A549 (cell line): ENCODE measurements around the gene SEC31B. TPM values are rescaled to one million over a fixed set of nuclear protein-coding genes. Genes with fewer than 3 reads are reported as not detected.

Experiments used
- ATAC-seq, 2 experiments: fragments of 200-7000 bp in 1 of 2; fragments of >200 bp in 1 of 2; cut with Nextera tagmentation in 1 of 2; cut with Tn5 transposase in 1 of 2; 3 replicates each; pipeline versions ENCODE4 v1.8.0 to v1.9.1; 2018 to 2020; ENCODE audit warnings: mild to moderate bottlenecking in 1 of 2, moderate library complexity in 1 of 2
- CTCF ChIA-PET: fragments of 300-600 bp; sonication (Branson Sonifier 250); formaldehyde crosslinking; extraction: SDS; loops from one replicate; lab custom pipeline; 2021; ENCODE audit warnings: antibody characterized with exemption, inconsistent platforms; lab: Yijun Ruan, JAX
- POLR2A ChIA-PET: fragments of 350-600 bp; formaldehyde crosslinking; extraction: SDS; loops from one replicate; lab custom pipeline; 2021; ENCODE audit warnings: antibody characterized with exemption, inconsistent platforms; lab: Yijun Ruan, JAX
- DNase-seq, 2 experiments: peaks; one replicate each; pipeline versions ENCODE4 v3.0.0 to v3.0.0-alpha.2; 2011 to 2016; ENCODE audit warnings: low read depth in 1 of 2, low spot score in 1 of 2
- FAIRE-seq: peaks from 2 replicates; lab custom pipeline; 2011; peaks lifted over from hg19 to GRCh38; lab: Jason Lieb, UNC
- H3K27ac ChIP-seq, 2 experiments: fragments of >200 bp; sonication (Bioruptor Twin); formaldehyde crosslinking; 3 replicates each; pipeline ENCODE4 v1.5.1; 2016 to 2017
- H3K4me1 ChIP-seq: fragments of >200 bp; sonication (Bioruptor Twin); formaldehyde crosslinking; 3 replicates; pipeline ENCODE4 v1.6.1; 2016
- H3K4me2 ChIP-seq: fragments of >200 bp; sonication (Bioruptor Twin); formaldehyde crosslinking; 3 replicates; pipeline ENCODE4 v1.6.1; 2016
- H3K4me3 ChIP-seq: fragments of >200 bp; sonication (Bioruptor Twin); formaldehyde crosslinking; 3 replicates; pipeline ENCODE4 v1.5.1; 2016
- H3K9me3 ChIP-seq: fragments of >200 bp; sonication (Bioruptor Twin); formaldehyde crosslinking; 3 replicates; pipeline ENCODE4 v1.6.1; 2016
- BHLHE40 ChIP-seq: IDR thresholded peaks from 2 replicates; pipeline ENCODE4 v1.6.1; 2012; ENCODE audit warnings: low read depth, low read length, inconsistent platforms
- CHD2 ChIP-seq: fragments of 150-350 bp; IDR thresholded peaks from 2 replicates; pipeline ENCODE4 v1.6.1; 2014; ENCODE audit warnings: low read length; ENCODE audit not compliant: partially characterized antibody
- EHMT2 ChIP-seq: fragments of 200-600 bp; sonication (generic); IDR thresholded peaks from 2 replicates; pipeline ENCODE4 v1.6.1; 2016; ENCODE audit warnings: antibody characterized with exemption, low read depth, mild to moderate bottlenecking, moderate library complexity
- HOXB13 ChIP-seq: fragments of 250-450 bp; sonication (Bioruptor Pico); IDR thresholded peaks from 2 replicates; pipeline ENCODE4 v1.5.0; 2020; ENCODE audit warnings: low read depth, mild to moderate bottlenecking, moderate library complexity
- JUN ChIP-seq, 2 experiments: fragments of >200 bp; sonication (Bioruptor Twin); formaldehyde crosslinking; IDR thresholded peaks; 2 replicates in 1 of 2; 3 replicates in 1 of 2; pipeline ENCODE4 v1.6.1; 2016 to 2017
- KDM1A ChIP-seq: fragments of 200-600 bp; sonication (generic); IDR thresholded peaks from 2 replicates; pipeline ENCODE4 v1.6.1; 2016; ENCODE audit warnings: low read depth, mild to moderate bottlenecking
- MYC ChIP-seq: IDR thresholded peaks from 2 replicates; pipeline ENCODE4 v1.6.1; 2012; ENCODE audit warnings: mild to moderate bottlenecking, inconsistent platforms, low read length, improper control_type of control experiment, borderline replicate concordance
- PHF8 ChIP-seq: fragments of 200-600 bp; sonication (generic); IDR thresholded peaks from 2 replicates; pipeline ENCODE4 v1.6.1; 2016; ENCODE audit warnings: low read depth, mild to moderate bottlenecking, antibody characterized with exemption, moderate library complexity, borderline replicate concordance
- POLR2AphosphoS2 ChIP-seq: conservative IDR thresholded peaks from 2 replicates; pipeline ENCODE4 v1.6.1; 2012; ENCODE audit warnings: low read length, improper control_type of control experiment, inconsistent platforms
- RARB ChIP-seq: fragments of 250-450 bp; sonication (Bioruptor Pico); IDR thresholded peaks from 2 replicates; pipeline ENCODE4 v1.8.0; 2021; ENCODE audit warnings: mild to moderate bottlenecking, moderate library complexity
- RFX5 ChIP-seq: fragments of 450-650 bp; IDR thresholded peaks from 2 replicates; pipeline ENCODE4 v1.7.1; 2014; ENCODE audit warnings: antibody characterized with exemption, mild to moderate bottlenecking, moderate library complexity
- SMC3 ChIP-seq: fragments of >200 bp; sonication (Bioruptor Twin); formaldehyde crosslinking; IDR thresholded peaks from 3 replicates; pipeline ENCODE4 v1.6.1; 2018; ENCODE audit warnings: inconsistent platforms
- TFCP2L1 ChIP-seq: fragments of 250-450 bp; sonication (Bioruptor Pico); IDR thresholded peaks from 2 replicates; pipeline ENCODE4 v1.5.0; 2021; ENCODE audit warnings: mild to moderate bottlenecking
- ZFP36 ChIP-seq: fragments of 450-650 bp; IDR thresholded peaks from 2 replicates; pipeline ENCODE4 v1.6.1; 2014; ENCODE audit warnings: borderline replicate concordance; ENCODE audit not compliant: partially characterized antibody
- WGBS: methylation state at CpG from one replicate; pipeline ENCODE4 v1.1.6; 2017; ENCODE audit errors: missing lambda C conversion rate; 5-methylcytosine and 5-hydroxymethylcytosine counted together
- polyA plus RNA-seq, 4 experiments: library from polyadenylated mRNA; depleted of rRNA in 3 of 4; stranded (reverse); fragments of >200 nt; fragmentation: RNase III in 1 of 4; extraction: RNeasy Plus Mini Kit Qiagen cat#74134 plus additional on column Dnase treatment in 1 of 4; gene quantifications; 2 replicates in 3 of 4; 3 replicates in 1 of 4; pipeline ENCODE4 v1.2.3, GENCODE V29; 2011 to 2017
- TF ChIP-seq, protein P1 (sequence below): fragments of 450-650 bp; IDR thresholded peaks from 2 replicates; pipeline ENCODE4 v1.6.1; 2014; ENCODE audit warnings: antibody characterized with exemption
- TF ChIP-seq, protein P2 (sequence below): IDR thresholded peaks from 2 replicates; pipeline ENCODE4 v1.6.1; 2012; ENCODE audit warnings: low read depth, borderline replicate concordance
- TF ChIP-seq, protein P3 (sequence below): IDR thresholded peaks from 2 replicates; pipeline ENCODE4 v1.6.1; 2012
- TF ChIP-seq, protein P4 (sequence below): fragments of 200-600 bp; sonication (generic); IDR thresholded peaks from 2 replicates; pipeline ENCODE4 v1.6.1; 2016; ENCODE audit warnings: antibody characterized with exemption, mild to moderate bottlenecking, moderate library complexity

The SEC31B gene
- polyA plus RNA-seq, 2 of the 4 experiments (the other 2 are of a cell fraction) = 6.2 to 7.1 TPM

DNA sequence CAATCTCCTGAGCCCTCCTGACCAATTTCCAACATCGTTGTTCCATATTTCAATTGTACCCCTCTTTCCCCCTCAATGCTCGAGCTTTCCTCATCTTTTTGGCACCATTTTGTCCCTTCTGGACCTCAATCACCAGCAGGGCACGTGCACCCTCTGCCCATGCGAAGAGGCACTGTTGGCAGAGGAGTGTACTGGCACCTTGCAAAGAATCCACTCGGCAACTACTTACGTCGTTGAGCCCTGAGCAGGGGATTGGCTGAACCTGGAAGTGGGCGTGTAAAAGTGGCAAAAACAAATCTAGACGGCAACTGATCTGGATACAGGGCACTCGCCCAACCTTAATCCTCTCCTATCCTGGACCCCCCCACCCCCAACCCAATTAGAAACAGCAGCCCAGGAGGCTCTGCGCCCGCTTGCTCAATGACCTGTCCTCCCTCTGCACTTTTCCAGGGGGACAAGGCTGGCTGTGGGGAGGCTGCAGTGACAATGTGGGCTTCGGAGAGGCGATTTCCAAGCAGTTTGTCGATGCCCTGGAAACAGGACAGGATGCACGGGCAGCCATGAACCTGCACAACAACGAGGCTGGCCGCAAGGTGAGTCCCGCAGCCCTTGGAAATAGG is 38.1 kb downstream of the SEC31B start:
- TF ChIP-seq, protein P1, sequence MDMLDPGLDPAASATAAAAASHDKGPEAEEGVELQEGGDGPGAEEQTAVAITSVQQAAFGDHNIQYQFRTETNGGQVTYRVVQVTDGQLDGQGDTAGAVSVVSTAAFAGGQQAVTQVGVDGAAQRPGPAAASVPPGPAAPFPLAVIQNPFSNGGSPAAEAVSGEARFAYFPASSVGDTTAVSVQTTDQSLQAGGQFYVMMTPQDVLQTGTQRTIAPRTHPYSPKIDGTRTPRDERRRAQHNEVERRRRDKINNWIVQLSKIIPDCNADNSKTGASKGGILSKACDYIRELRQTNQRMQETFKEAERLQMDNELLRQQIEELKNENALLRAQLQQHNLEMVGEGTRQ = peak; percentile 45; the same call in 1 of the 2 replicates
- TF ChIP-seq, protein P2, sequence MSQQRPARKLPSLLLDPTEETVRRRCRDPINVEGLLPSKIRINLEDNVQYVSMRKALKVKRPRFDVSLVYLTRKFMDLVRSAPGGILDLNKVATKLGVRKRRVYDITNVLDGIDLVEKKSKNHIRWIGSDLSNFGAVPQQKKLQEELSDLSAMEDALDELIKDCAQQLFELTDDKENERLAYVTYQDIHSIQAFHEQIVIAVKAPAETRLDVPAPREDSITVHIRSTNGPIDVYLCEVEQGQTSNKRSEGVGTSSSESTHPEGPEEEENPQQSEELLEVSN = peak; percentile 90
- TF ChIP-seq JUN (IDR thresholded peaks at IDR 0.05) (no peak), POLR2AphosphoS2 (no peak), RFX5 (peak; percentile 99), BHLHE40 (peak; percentile 94), EHMT2 (peak; percentile 60; the same call in 1 of the 2 replicates)
- TF ChIP-seq, protein P3, sequence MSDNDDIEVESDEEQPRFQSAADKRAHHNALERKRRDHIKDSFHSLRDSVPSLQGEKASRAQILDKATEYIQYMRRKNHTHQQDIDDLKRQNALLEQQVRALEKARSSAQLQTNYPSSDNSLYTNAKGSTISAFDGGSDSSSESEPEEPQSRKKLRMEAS = peak; percentile 96
- Histone ChIP-seq H3K4me1 (0 out of 3 replicates have a peak, but pooled peaks cover 3% of the 10 kb centered on the region), H3K4me2 (peak overlapping the region; percentile 99), H3K9me3 (no peaks in the 10 kb centered on the region), H3K27ac (no peak overlapping the region), H3K4me3 (peak overlapping the region; percentile 44)
- CTCF ChIA-PET = interaction anchor here (0.7 to 25.5 kb wide), 27 partner anchors 9 to 623 kb away, joined by 3 to 381 read pairs (median 6); partner anchors contain the start of genes SEC31B and WNT8B
- FAIRE-seq = peak; percentile 83
- WGBS = 1% methylated on average over 16 of the region's 19 CpGs
- POLR2A ChIA-PET = interaction anchor here (1.2 kb wide), 1 partner anchor 54 kb away, joined by 3 read pairs; the partner anchor contains the start of gene HIF1AN
- DNase-seq = peak; percentile 89 to 92
- ATAC-seq = peak; percentile 94 to 97

DNA sequence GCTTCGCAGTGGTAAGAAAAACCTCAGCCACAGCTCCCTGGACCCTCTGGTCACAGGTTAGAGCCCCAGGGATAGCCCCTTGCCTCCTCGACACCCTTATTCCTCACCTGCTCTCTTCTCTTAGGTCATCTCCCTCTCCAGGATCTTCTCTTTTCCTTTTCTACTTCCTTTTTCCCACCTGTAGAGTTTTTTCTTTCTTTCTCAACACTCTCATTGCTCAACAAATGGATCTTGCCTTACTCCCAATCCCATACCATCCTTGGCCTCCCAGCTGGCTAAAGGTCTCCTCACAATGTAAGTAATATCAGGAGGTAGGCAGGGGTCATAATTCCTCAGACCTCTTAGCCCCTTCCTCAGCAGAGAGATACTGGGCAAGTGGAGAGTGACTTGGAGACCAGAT is 39.7 kb downstream of the SEC31B start:
- TF ChIP-seq ZFP36 = no peak
- no peak for TF ChIP-seq POLR2AphosphoS2
- TF ChIP-seq, protein P4, sequence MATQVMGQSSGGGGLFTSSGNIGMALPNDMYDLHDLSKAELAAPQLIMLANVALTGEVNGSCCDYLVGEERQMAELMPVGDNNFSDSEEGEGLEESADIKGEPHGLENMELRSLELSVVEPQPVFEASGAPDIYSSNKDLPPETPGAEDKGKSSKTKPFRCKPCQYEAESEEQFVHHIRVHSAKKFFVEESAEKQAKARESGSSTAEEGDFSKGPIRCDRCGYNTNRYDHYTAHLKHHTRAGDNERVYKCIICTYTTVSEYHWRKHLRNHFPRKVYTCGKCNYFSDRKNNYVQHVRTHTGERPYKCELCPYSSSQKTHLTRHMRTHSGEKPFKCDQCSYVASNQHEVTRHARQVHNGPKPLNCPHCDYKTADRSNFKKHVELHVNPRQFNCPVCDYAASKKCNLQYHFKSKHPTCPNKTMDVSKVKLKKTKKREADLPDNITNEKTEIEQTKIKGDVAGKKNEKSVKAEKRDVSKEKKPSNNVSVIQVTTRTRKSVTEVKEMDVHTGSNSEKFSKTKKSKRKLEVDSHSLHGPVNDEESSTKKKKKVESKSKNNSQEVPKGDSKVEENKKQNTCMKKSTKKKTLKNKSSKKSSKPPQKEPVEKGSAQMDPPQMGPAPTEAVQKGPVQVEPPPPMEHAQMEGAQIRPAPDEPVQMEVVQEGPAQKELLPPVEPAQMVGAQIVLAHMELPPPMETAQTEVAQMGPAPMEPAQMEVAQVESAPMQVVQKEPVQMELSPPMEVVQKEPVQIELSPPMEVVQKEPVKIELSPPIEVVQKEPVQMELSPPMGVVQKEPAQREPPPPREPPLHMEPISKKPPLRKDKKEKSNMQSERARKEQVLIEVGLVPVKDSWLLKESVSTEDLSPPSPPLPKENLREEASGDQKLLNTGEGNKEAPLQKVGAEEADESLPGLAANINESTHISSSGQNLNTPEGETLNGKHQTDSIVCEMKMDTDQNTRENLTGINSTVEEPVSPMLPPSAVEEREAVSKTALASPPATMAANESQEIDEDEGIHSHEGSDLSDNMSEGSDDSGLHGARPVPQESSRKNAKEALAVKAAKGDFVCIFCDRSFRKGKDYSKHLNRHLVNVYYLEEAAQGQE = no peak
- no peak for TF ChIP-seq SMC3
- no peak for TF ChIP-seq CHD2
- no peak for FAIRE-seq

DNA sequence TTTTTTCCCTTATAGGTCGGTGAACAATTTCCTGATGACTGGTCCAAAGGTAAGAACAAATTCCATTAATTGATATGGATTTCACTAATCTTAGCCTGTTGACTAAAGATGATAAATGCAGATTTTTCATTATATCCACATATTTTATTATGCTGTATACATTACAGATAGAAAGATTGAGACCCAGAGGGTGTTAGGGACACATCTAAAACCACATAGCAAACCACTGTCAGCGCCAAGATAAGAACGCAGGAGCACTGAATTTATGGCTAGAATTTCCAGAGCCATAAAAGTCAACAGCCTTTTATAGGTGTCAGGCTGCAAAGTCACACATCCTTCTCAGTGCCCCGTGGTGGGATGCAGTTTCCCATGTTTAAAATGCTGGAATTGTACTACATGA is 40.6 kb downstream of the SEC31B start:
- no peak overlapping the region for H3K27ac ChIP-seq
- H3K4me3 ChIP-seq = no peak overlapping the region
- ChIA-PET CTCF (interaction anchor here (0.7 to 25.5 kb wide), 3 partner anchors 17 to 34 kb away, joined by 4 to 381 read pairs (median 169); partner anchors contain the start of gene SEC31B), POLR2A (no interaction called here)
- FAIRE-seq (no peak), ATAC-seq (no peak), DNase-seq (no peak)
- 30% methylated on average over 4 of the region's 4 CpGs for WGBS
- no peak overlapping the region for H3K4me2 ChIP-seq
- H3K9me3 ChIP-seq = no peaks in the 10 kb centered on the region
- 0 out of 3 replicates have a peak, but pooled peaks cover 3% of the 10 kb centered on the region for H3K4me1 ChIP-seq
- TF ChIP-seq RARB (CRISPR knock-in tag) = no peak
- no peak for TF ChIP-seq KDM1A
- TF ChIP-seq TFCP2L1 = no peak
- no peak for TF ChIP-seq HOXB13 (CRISPR knock-in tag)
- TF ChIP-seq MYC = no peak
- no peak for TF ChIP-seq PHF8

More for the DNA sequence above, 39.7 kb downstream of the SEC31B start:
- Histone ChIP-seq H3K4me1 (0 out of 3 replicates have a peak, but pooled peaks cover 3% of the 10 kb centered on the region), H3K9me3 (no peaks in the 10 kb centered on the region), H3K4me2 (no peak overlapping the region), H3K27ac (no peak overlapping the region), H3K4me3 (no peak overlapping the region)
- 9% methylated on average over 2 of the region's 2 CpGs for WGBS
- ChIA-PET POLR2A (no interaction called here), CTCF (interaction anchor here (1.3 to 25.5 kb wide), 6 partner anchors 9 to 142 kb away, joined by 3 to 381 read pairs (median 38); partner anchors contain the start of gene SEC31B)
- DNase-seq (no peak), ATAC-seq (no peak)
